ENCODE results near the gene SMAP2.

The SMAP2 gene

DNA sequence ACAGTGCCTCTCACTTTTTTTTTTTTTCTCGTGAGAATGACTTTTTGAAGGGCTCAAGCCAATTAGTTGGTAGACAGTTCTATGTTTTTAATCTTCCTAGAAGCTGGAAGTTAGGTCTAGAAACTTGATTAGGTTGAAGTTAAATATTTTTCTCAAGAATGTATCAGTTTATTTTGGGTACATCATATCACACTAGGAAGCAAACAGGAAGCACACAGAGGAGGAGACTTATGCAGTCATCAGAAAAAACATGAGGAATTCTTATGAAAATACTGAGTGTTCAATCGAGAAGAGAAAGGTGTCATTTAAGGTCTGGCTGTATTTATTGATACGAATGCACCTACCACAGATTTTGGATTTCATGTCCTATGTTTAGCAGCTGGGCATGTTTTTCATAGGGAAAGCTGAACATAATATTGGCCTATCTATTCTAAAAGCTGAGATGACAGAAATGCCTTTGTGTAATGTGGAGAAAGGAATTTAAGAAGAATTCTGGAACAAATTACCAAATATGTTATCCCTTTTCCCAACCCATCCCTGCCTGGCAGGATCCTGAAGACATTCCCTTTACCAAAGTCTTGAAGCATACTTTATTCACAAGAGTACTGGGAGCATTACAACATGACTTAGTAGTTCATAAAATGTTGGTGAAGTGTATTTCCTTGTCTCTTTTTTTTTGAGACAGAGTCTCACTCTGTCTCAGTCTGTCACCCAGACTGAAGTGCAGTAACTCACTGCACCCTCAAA, 59.3 kb downstream of the SMAP2 start:
- no peak overlapping the region for H2BK15ac ChIP-seq (ENCODE audit: low read depth, poor library complexity, severe bottlenecking)
- no peak overlapping the region for H3K27ac ChIP-seq (ENCODE audit: low read length, poor library complexity, severe bottlenecking)
- H4K91ac ChIP-seq (ENCODE audit: low read length), result no peak overlapping the region
- no peak overlapping the region for H2BK12ac ChIP-seq (ENCODE audit: low read length in 2 of 2)
- no peaks in the 10 kb centered on the region for H3K4me1 ChIP-seq (ENCODE audit: control insufficient read depth, insufficient read depth, low read depth, low read length)
- H3K23ac ChIP-seq (ENCODE audit: low read length in 2 of 2), result no peak overlapping the region
- WGBS, result 87% methylated on average over 3 of the region's 3 CpGs
- H4K8ac ChIP-seq (ENCODE audit: low read length), result no peak overlapping the region
- H2BK120ac ChIP-seq (ENCODE audit: low read depth, low read length), result no peak overlapping the region
- H3K14ac ChIP-seq (ENCODE audit: low read length in 2 of 2), result no peak overlapping the region
- no peak overlapping the region for H2AFZ ChIP-seq (ENCODE audit: low read depth, low read length)
- H3K36me3 ChIP-seq (ENCODE audit: control insufficient read depth in 1 of 2, insufficient read depth in 2 of 2, low read depth in 1 of 2, low read length in 2 of 2), result no peaks in the 10 kb centered on the region
- no peak overlapping the region for H3K18ac ChIP-seq (ENCODE audit: low read depth in 1 of 2, low read length in 2 of 2)
- no peak overlapping the region for H3K4me3 ChIP-seq (ENCODE audit: insufficient read depth in 1 of 2, low read depth in 1 of 2, low read length in 2 of 2)
- H2AK5ac ChIP-seq (ENCODE audit: low read length, severe bottlenecking), result no peak overlapping the region
- H3K4me2 ChIP-seq (ENCODE audit: low read length, poor library complexity, severe bottlenecking), result no peak overlapping the region
- no peak overlapping the region for H2BK5ac ChIP-seq (ENCODE audit: low read depth, low read length, poor library complexity, severe bottlenecking)
- no peaks in the 10 kb centered on the region for H3K27me3 ChIP-seq (ENCODE audit: control insufficient read depth in 1 of 2, insufficient read depth in 1 of 2, low read length in 2 of 2)
- H3K4ac ChIP-seq (ENCODE audit: low read depth in 1 of 2, low read length in 2 of 2), result no peak overlapping the region
- H3K79me1 ChIP-seq (replicated peaks; ENCODE audit: low read length, poor library complexity, severe bottlenecking), result no peaks in the 10 kb centered on the region
- H3K9me3 ChIP-seq (ENCODE audit: control insufficient read depth, low read length), result peaks cover 4% of the 10 kb centered on the region
- no peak for DNase-seq
- H3K9ac ChIP-seq (ENCODE audit: low read length), result no peak overlapping the region

GRCh38 chr1:40435471-40435870, 61.9 kb downstream of the SMAP2 start:
- no peak overlapping the region for H3K23ac ChIP-seq (ENCODE audit: low read length in 2 of 2)
- no peaks in the 10 kb centered on the region for H3K4me1 ChIP-seq (ENCODE audit: control insufficient read depth, insufficient read depth, low read depth, low read length)
- no peak overlapping the region for H2BK15ac ChIP-seq (ENCODE audit: low read depth, poor library complexity, severe bottlenecking)
- H2AFZ ChIP-seq (ENCODE audit: low read depth, low read length), result no peak overlapping the region
- H3K18ac ChIP-seq (ENCODE audit: low read depth in 1 of 2, low read length in 2 of 2), result no peak overlapping the region
- no peaks in the 10 kb centered on the region for H3K27me3 ChIP-seq (ENCODE audit: control insufficient read depth in 1 of 2, insufficient read depth in 1 of 2, low read length in 2 of 2)
- peaks cover 4% of the 10 kb centered on the region for H3K9me3 ChIP-seq (ENCODE audit: control insufficient read depth, low read length)
- no peak overlapping the region for H2AK5ac ChIP-seq (ENCODE audit: low read length, severe bottlenecking)
- H3K14ac ChIP-seq (ENCODE audit: low read length in 2 of 2), result no peak overlapping the region
- H3K27ac ChIP-seq (ENCODE audit: low read length, poor library complexity, severe bottlenecking), result no peak overlapping the region
- no peaks in the 10 kb centered on the region for H3K79me1 ChIP-seq (replicated peaks; ENCODE audit: low read length, poor library complexity, severe bottlenecking)
- no peak overlapping the region for H2BK120ac ChIP-seq (ENCODE audit: low read depth, low read length)
- no peaks in the 10 kb centered on the region for H3K36me3 ChIP-seq (ENCODE audit: control insufficient read depth in 1 of 2, insufficient read depth in 2 of 2, low read depth in 1 of 2, low read length in 2 of 2)
- H3K4ac ChIP-seq (ENCODE audit: low read depth in 1 of 2, low read length in 2 of 2), result no peak overlapping the region
- 97% methylated on average over 5 of the region's 5 CpGs for WGBS
- no peak for DNase-seq
- peak overlapping the region in 1 of 2 experiments; percentile 9 for H3K4me3 ChIP-seq (ENCODE audit: insufficient read depth in 1 of 2, low read depth in 1 of 2, low read length in 2 of 2)
- H4K8ac ChIP-seq (ENCODE audit: low read length), result no peak overlapping the region
- H3K9ac ChIP-seq (ENCODE audit: low read length), result peak overlapping the region; percentile 49
- no peak overlapping the region for H2BK12ac ChIP-seq (ENCODE audit: low read length in 2 of 2)
- no peak overlapping the region for H3K4me2 ChIP-seq (ENCODE audit: low read length, poor library complexity, severe bottlenecking)
- no peak overlapping the region for H2BK5ac ChIP-seq (ENCODE audit: low read depth, low read length, poor library complexity, severe bottlenecking)
- no peak overlapping the region for H4K91ac ChIP-seq (ENCODE audit: low read length)

DNA sequence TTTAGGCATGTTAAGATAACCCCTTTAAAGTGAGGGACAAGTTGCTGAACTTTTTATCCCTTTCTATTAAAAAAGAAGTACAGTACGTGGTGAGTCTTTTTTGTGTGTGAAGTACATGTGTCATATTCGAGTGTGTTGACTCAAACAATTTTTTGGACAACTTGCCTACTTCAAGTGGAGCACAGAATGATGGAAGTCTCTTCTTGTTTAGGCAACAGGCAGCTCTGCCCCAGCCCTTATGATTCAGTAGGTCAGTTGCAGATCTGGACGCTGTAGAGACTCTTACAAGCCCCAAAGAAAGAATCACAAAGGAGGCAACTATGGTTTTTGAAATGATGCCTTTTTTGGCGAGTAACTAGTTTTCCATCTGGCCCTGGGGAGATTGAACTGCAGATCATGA, 62.3 kb downstream of the SMAP2 start:
- Histone ChIP-seq H4K8ac (ENCODE audit: low read length) (no peak overlapping the region), H2AFZ (ENCODE audit: low read depth, low read length) (no peak overlapping the region), H3K27me3 (ENCODE audit: control insufficient read depth in 1 of 2, insufficient read depth in 1 of 2, low read length in 2 of 2) (no peaks in the 10 kb centered on the region), H3K23ac (ENCODE audit: low read length in 2 of 2) (no peak overlapping the region), H2BK120ac (ENCODE audit: low read depth, low read length) (no peak overlapping the region), H2BK15ac (ENCODE audit: low read depth, poor library complexity, severe bottlenecking) (no peak overlapping the region), H3K14ac (ENCODE audit: low read length in 2 of 2) (no peak overlapping the region), H4K91ac (ENCODE audit: low read length) (no peak overlapping the region), H3K36me3 (ENCODE audit: control insufficient read depth in 1 of 2, insufficient read depth in 2 of 2, low read depth in 1 of 2, low read length in 2 of 2) (no peaks in the 10 kb centered on the region), H3K4me2 (ENCODE audit: low read length, poor library complexity, severe bottlenecking) (no peak overlapping the region), H3K9me3 (ENCODE audit: control insufficient read depth, low read length) (peaks cover 4% of the 10 kb centered on the region), H2BK12ac (ENCODE audit: low read length in 2 of 2) (no peak overlapping the region), H3K4ac (ENCODE audit: low read depth in 1 of 2, low read length in 2 of 2) (no peak overlapping the region), H3K18ac (ENCODE audit: low read depth in 1 of 2, low read length in 2 of 2) (no peak overlapping the region), H3K79me1 (replicated peaks; ENCODE audit: low read length, poor library complexity, severe bottlenecking) (no peaks in the 10 kb centered on the region), H2AK5ac (ENCODE audit: low read length, severe bottlenecking) (no peak overlapping the region), H3K9ac (ENCODE audit: low read length) (peak overlapping the region; percentile 49), H3K27ac (ENCODE audit: low read length, poor library complexity, severe bottlenecking) (no peak overlapping the region), H2BK5ac (ENCODE audit: low read depth, low read length, poor library complexity, severe bottlenecking) (no peak overlapping the region), H3K4me3 (ENCODE audit: insufficient read depth in 1 of 2, low read depth in 1 of 2, low read length in 2 of 2) (peak overlapping the region in 1 of 2 experiments; percentile 9), H3K4me1 (ENCODE audit: control insufficient read depth, insufficient read depth, low read depth, low read length) (no peaks in the 10 kb centered on the region)
- DNase-seq, result no peak
- 93% methylated on average over 4 of the region's 4 CpGs for WGBS

DNA sequence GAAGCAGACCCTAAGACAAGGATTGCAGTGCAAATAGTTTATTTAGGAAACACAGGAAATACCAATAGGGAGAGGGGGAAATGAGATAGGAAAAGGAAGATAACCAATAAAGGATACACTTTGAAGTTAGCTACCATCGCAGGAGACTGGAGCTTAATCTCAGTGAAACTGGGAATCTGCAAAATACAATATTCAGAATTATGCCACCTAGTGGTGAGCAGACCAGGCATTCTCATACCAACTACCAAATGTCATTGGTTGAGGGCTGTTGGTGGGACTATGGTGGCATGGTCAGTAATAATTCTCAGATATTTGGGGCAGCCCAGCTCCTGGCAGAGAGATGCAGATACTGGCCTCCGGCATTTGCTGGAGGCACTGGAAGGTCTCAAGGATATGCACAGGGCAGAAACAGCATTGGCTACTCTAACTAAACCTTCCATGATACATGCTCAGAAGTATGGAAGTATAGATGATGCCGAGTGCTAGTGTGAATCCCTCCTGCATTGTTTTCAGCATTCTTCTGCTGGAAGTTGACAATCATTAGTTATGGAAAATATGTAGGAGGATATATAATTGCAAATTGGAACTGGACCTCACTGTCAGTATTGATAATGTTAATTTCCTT, 65.0 kb downstream of the SMAP2 start:
- Histone ChIP-seq H2BK5ac (ENCODE audit: low read depth, low read length, poor library complexity, severe bottlenecking) (no peak overlapping the region), H2BK120ac (ENCODE audit: low read depth, low read length) (no peak overlapping the region), H4K91ac (ENCODE audit: low read length) (no peak overlapping the region), H3K79me1 (replicated peaks; ENCODE audit: low read length, poor library complexity, severe bottlenecking) (no peaks in the 10 kb centered on the region), H3K9ac (ENCODE audit: low read length) (no peak overlapping the region), H3K27ac (ENCODE audit: low read length, poor library complexity, severe bottlenecking) (no peak overlapping the region), H3K9me3 (ENCODE audit: control insufficient read depth, low read length) (no peaks in the 10 kb centered on the region), H3K4me2 (ENCODE audit: low read length, poor library complexity, severe bottlenecking) (no peak overlapping the region), H3K23ac (ENCODE audit: low read length in 2 of 2) (no peak overlapping the region), H3K4ac (ENCODE audit: low read depth in 1 of 2, low read length in 2 of 2) (no peak overlapping the region), H2AK5ac (ENCODE audit: low read length, severe bottlenecking) (no peak overlapping the region), H3K4me1 (ENCODE audit: control insufficient read depth, insufficient read depth, low read depth, low read length) (no peaks in the 10 kb centered on the region), H3K4me3 (ENCODE audit: insufficient read depth in 1 of 2, low read depth in 1 of 2, low read length in 2 of 2) (no peak overlapping the region), H4K8ac (ENCODE audit: low read length) (no peak overlapping the region), H2BK12ac (ENCODE audit: low read length in 2 of 2) (no peak overlapping the region), H2AFZ (ENCODE audit: low read depth, low read length) (no peak overlapping the region), H2BK15ac (ENCODE audit: low read depth, poor library complexity, severe bottlenecking) (no peak overlapping the region), H3K27me3 (ENCODE audit: control insufficient read depth in 1 of 2, insufficient read depth in 1 of 2, low read length in 2 of 2) (no peaks in the 10 kb centered on the region), H3K36me3 (ENCODE audit: control insufficient read depth in 1 of 2, insufficient read depth in 2 of 2, low read depth in 1 of 2, low read length in 2 of 2) (no peaks in the 10 kb centered on the region), H3K14ac (ENCODE audit: low read length in 2 of 2) (no peak overlapping the region), H3K18ac (ENCODE audit: low read depth in 1 of 2, low read length in 2 of 2) (no peak overlapping the region)
- DNase-seq, result peak; percentile 26
- WGBS, result 80% methylated on average over 3 of the region's 3 CpGs

All from mesenchymal stem cell (in vitro differentiated cells and primary cell).